SK-N-SH (cell line): ENCODE measurements around the gene ODAD3. TPM values are rescaled to one million over a fixed set of nuclear protein-coding genes. Genes with fewer than 3 reads are reported as not detected.

Source experiments
- CTCF ChIA-PET: fragments of 300-600, 350-600 bp; formaldehyde crosslinking; extraction: SDS; loops from one replicate; lab custom pipeline; 2021; lab: Yijun Ruan, JAX
- POLR2A ChIA-PET: fragments of 350-600 bp; sonication (Branson Sonifier 250); formaldehyde crosslinking; extraction: SDS; loops from one replicate; lab custom pipeline; 2020; ENCODE audit warnings: antibody characterized with exemption, inconsistent platforms; lab: Yijun Ruan, JAX
- DNase-seq: peaks from one replicate; pipeline ENCODE4 v3.0.0; 2012
- H2AFZ ChIP-seq: fragments of 200-600 bp; sonication (generic); 2 replicates; pipeline ENCODE4 v1.8.1; 2016; ENCODE audit warnings: antibody characterized with exemption, mild to moderate bottlenecking, low read depth
- H3F3A ChIP-seq: fragments of 200-600 bp; sonication (generic); replicated peaks from 2 replicates; pipeline ENCODE3; 2016; ENCODE audit warnings: antibody characterized with exemption, mild to moderate bottlenecking; ENCODE audit not compliant: insufficient read depth
- H3K27ac ChIP-seq, 2 experiments: fragments of 200-500 bp in 1 of 2; fragments of 200-600 bp in 1 of 2; sonication (Bioruptor generic) in 1 of 2; sonication (generic), shearing (Covaris generic) in 1 of 2; 2 replicates each; pipeline versions ENCODE4 v1.5.1 to v1.6.1; 2014 to 2016; ENCODE audit warnings: low read depth in 2 of 2, inconsistent platforms in 1 of 2, low read length in 1 of 2, mild to moderate bottlenecking in 1 of 2, mixed read lengths in 1 of 2
- H3K27me3 ChIP-seq: fragments of 200-600 bp; sonication (generic), shearing (Covaris generic); 2 replicates; pipeline ENCODE4 v1.6.1; 2016; ENCODE audit warnings: mixed run types; ENCODE audit not compliant: insufficient read depth
- H3K36me3 ChIP-seq, 2 experiments: fragments of 200-500 bp in 1 of 2; fragments of 200-600 bp in 1 of 2; sonication (Bioruptor generic) in 1 of 2; sonication (generic) in 1 of 2; replicated peaks in 1 of 2; 2 replicates each; pipeline versions ENCODE3 to v1.5.1; 2014 to 2016; ENCODE audit warnings: low read length in 1 of 2, mild to moderate bottlenecking in 1 of 2; ENCODE audit not compliant: insufficient read depth in 2 of 2, control insufficient read depth in 1 of 2
- H3K4me1 ChIP-seq, 2 experiments: fragments of 200-500 bp in 1 of 2; fragments of 200-600 bp in 1 of 2; sonication (Bioruptor generic) in 1 of 2; sonication (generic), shearing (Covaris generic) in 1 of 2; 2 replicates each; pipeline versions ENCODE4 v1.5.1 to v1.6.1; 2014 to 2016; ENCODE audit warnings: low read depth in 1 of 2, low read length in 1 of 2, mixed run types in 1 of 2; ENCODE audit not compliant: insufficient read depth in 2 of 2, control insufficient read depth in 1 of 2
- H3K4me2 ChIP-seq: fragments of 200-600 bp; sonication (generic), shearing (Covaris generic); 2 replicates; pipeline ENCODE4 v1.6.1; 2017; ENCODE audit warnings: mixed run types
- H3K4me3 ChIP-seq, 2 experiments: fragments of 200-500 bp in 1 of 2; fragments of 200-600 bp in 1 of 2; sonication (Bioruptor generic) in 1 of 2; sonication (generic), shearing (Covaris generic) in 1 of 2; 2 replicates each; pipeline versions ENCODE4 v1.5.1 to v1.8.1; 2014 to 2016; ENCODE audit warnings: low read depth in 2 of 2, inconsistent platforms in 1 of 2, low read length in 1 of 2, mild to moderate bottlenecking in 1 of 2, mixed read lengths in 1 of 2, moderate library complexity in 1 of 2
- H3K79me2 ChIP-seq: fragments of 200-600 bp; sonication (generic); 2 replicates; pipeline ENCODE4 v1.8.1; 2017; ENCODE audit warnings: mild to moderate bottlenecking; ENCODE audit not compliant: insufficient read depth
- H3K9ac ChIP-seq: fragments of 200-600 bp; sonication (generic); 2 replicates; pipeline ENCODE4 v1.6.1; 2017; ENCODE audit warnings: mixed run types
- H3K9me2 ChIP-seq: fragments of 200-600 bp; sonication (generic); 2 replicates; pipeline ENCODE4 v1.6.1; 2017; ENCODE audit warnings: mixed run types
- H3K9me3 ChIP-seq: fragments of 200-600 bp; sonication (generic); 2 replicates; pipeline ENCODE4 v1.6.1; 2017; ENCODE audit warnings: mixed run types, mild to moderate bottlenecking, moderate library complexity
- H4K20me1 ChIP-seq: fragments of 200-600 bp; sonication (generic); 2 replicates; pipeline ENCODE4 v1.6.1; 2017; ENCODE audit warnings: mild to moderate bottlenecking, mixed run types; ENCODE audit not compliant: insufficient read depth
- EP300 ChIP-seq, 2 experiments: IDR thresholded peaks; 2 replicates each; pipeline versions ENCODE4 v1.4.0 to v1.6.1; 2012; ENCODE audit warnings: borderline replicate concordance in 1 of 2, low read depth in 1 of 2, low read length in 1 of 2
- IRF3 ChIP-seq: fragments of 150-350 bp; IDR thresholded peaks from 2 replicates; pipeline ENCODE4 v1.6.1; 2016; ENCODE audit warnings: mild to moderate bottlenecking, low read depth, low read length
- MEF2A ChIP-seq: IDR thresholded peaks from 2 replicates; pipeline ENCODE4 v1.4.0; 2012; ENCODE audit warnings: low read depth, borderline replicate concordance
- WGBS: methylation state at CpG from one replicate; pipeline ENCODE4 v1.1.6; 2017; ENCODE audit warnings: low lambda C conversion rate; 5-methylcytosine and 5-hydroxymethylcytosine counted together
- polyA plus RNA-seq, 3 experiments: library from polyadenylated mRNA; depleted of rRNA; stranded (reverse); fragments of >200 nt; gene quantifications; 2 replicates each; pipeline ENCODE4 v1.2.3, GENCODE V29; 2012
- small RNA-seq, 7 experiments: library from RNA; depleted of rRNA; stranded (forward); fragments of <200 nt; gene quantifications; one replicate each; pipeline ENCODE3, GENCODE V24; 2012

Gene ODAD3
- polyA plus RNA-seq, 1 of the 3 experiments (the other 2 are of a cell fraction) = 4.2 TPM

- CTCF ChIA-PET = no interaction called here
- POLR2A ChIA-PET = no interaction called here
Measured at GRCh38 chr19:11370744-11371143, 64.2 kb downstream of the ODAD3 start.

More at GRCh38 chr19:11370744-11371143, 64.2 kb downstream of the ODAD3 start:
- 87% methylated on average over 2 of the region's 2 CpGs for WGBS
- H3K79me2 ChIP-seq = peaks cover 4% of the 10 kb centered on the region
- TF ChIP-seq MEF2A (no peak), IRF3 (no peak), EP300 (IDR thresholded peaks at IDR 0.05; ENCODE audit: borderline replicate concordance in 1 of 2, low read depth in 1 of 2, low read length in 1 of 2) (no peak)
- H3K9me2 ChIP-seq = no peaks in the 10 kb centered on the region
- H3K9ac ChIP-seq = no peak overlapping the region
- peaks cover 0 to 2% of the 10 kb centered on the region in 2 experiments for H3K36me3 ChIP-seq
- no peak overlapping the region for H3K4me3 ChIP-seq
- no peaks in the 10 kb centered on the region for H3K9me3 ChIP-seq
- DNase-seq = no peak
- no peak overlapping the region for H3K27ac ChIP-seq
- peaks cover 0 to 15% of the 10 kb centered on the region in 2 experiments; a peak in 2 of 4 replicates for H3K4me1 ChIP-seq
- no peaks in the 10 kb centered on the region for H4K20me1 ChIP-seq
- H3K4me2 ChIP-seq = no peak overlapping the region
- H2AFZ ChIP-seq = no peak overlapping the region
- H3F3A ChIP-seq = peaks cover 3% of the 10 kb centered on the region
- no peaks in the 10 kb centered on the region for H3K27me3 ChIP-seq

Small RNAs within 50 kb of the gene (small RNA-seq; reads per million reads assigned to genes)
- 0 reads per million in 7 experiments for gene RF00019

Other genes with a start within 250 kb of the ODAD3 start
- gene KANK2, start 237.6 kb downstream of the ODAD3 start, polyA plus RNA-seq (2012; rRNA removed) = 63.9 and 92.4 TPM in 2 replicates
- gene ANGPTL8, start 195.5 kb downstream of the ODAD3 start, polyA plus RNA-seq (2012; rRNA removed) = 0.21 TPM in 1 of 2 replicates, not detected in the other
- 14.0 and 18.3 TPM in 2 replicates for gene DOCK6, start 172.6 kb downstream of the ODAD3 start, polyA plus RNA-seq (2012; rRNA removed)
- gene TSPAN16, start 139.0 kb downstream of the ODAD3 start, polyA plus RNA-seq (2012; rRNA removed) = not detected in 2 replicates
- gene RAB3D, start 95.5 kb downstream of the ODAD3 start, polyA plus RNA-seq (2012; rRNA removed) = 25.0 and 27.0 TPM in 2 replicates
- gene TMEM205, start 88.9 kb downstream of the ODAD3 start, polyA plus RNA-seq (2012; rRNA removed) = 209 and 219 TPM in 2 replicates
- 25.2 and 30.1 TPM in 2 replicates for gene CCDC159, start 88.6 kb downstream of the ODAD3 start, polyA plus RNA-seq (2012; rRNA removed)
- gene PLPPR2, start 79.7 kb downstream of the ODAD3 start, polyA plus RNA-seq (2012; rRNA removed) = 18.9 and 26.2 TPM in 2 replicates
- gene SWSAP1, start 60.5 kb downstream of the ODAD3 start, polyA plus RNA-seq (2012; rRNA removed) = 2.8 and 3.0 TPM in 2 replicates
- gene EPOR, start 50.8 kb downstream of the ODAD3 start, polyA plus RNA-seq (2012; rRNA removed) = 15.4 and 16.8 TPM in 2 replicates
- gene RGL3, start 15.8 kb downstream of the ODAD3 start, polyA plus RNA-seq (2012; rRNA removed) = 13.3 and 13.5 TPM in 2 replicates
- gene PRKCSH, start 514 bp upstream of the ODAD3 start, polyA plus RNA-seq (2012; rRNA removed) = 198 and 502 TPM in 2 replicates
- gene ELAVL3, start 45.9 kb upstream of the ODAD3 start, polyA plus RNA-seq (2012; rRNA removed) = 0.48 and 0.68 TPM in 2 replicates
- 14.5 and 14.7 TPM in 2 replicates for gene ZNF653, start 70.7 kb upstream of the ODAD3 start, polyA plus RNA-seq (2012; rRNA removed)
- 35.6 and 43.8 TPM in 2 replicates for gene ECSIT, start 94.0 kb upstream of the ODAD3 start, polyA plus RNA-seq (2012; rRNA removed)
- gene CNN1, start 103.7 kb upstream of the ODAD3 start, polyA plus RNA-seq (2012; rRNA removed) = 4.6 and 6.6 TPM in 2 replicates
- gene ELOF1, start 124.1 kb upstream of the ODAD3 start, polyA plus RNA-seq (2012; rRNA removed) = 139 and 157 TPM in 2 replicates
- 0.87 and 1.6 TPM in 2 replicates for gene ACP5, start 142.5 kb upstream of the ODAD3 start, polyA plus RNA-seq (2012; rRNA removed)
- gene ZNF627, start 162.4 kb upstream of the ODAD3 start, polyA plus RNA-seq (2012; rRNA removed) = 5.8 and 9.1 TPM in 2 replicates